22Rv1 (cell line): Measurements from ENCODE around the gene USP6NL.

Source experiments
- CTCF ChIP-seq: fragments of 450-650 bp; IDR thresholded peaks from 2 replicates; pipeline ENCODE4 v1.5.1; 2017; ENCODE audit warnings: mild to moderate bottlenecking
- ZFX ChIP-seq: fragments of 450-650 bp; IDR thresholded peaks from 2 replicates; pipeline ENCODE4 v1.6.1; 2017; ENCODE audit warnings: antibody characterized with exemption, borderline replicate concordance

- TF ChIP-seq CTCF (no peak), ZFX (no peak)
Measured at GRCh38 chr10:11597470-11597869, 14.0 kb downstream of the USP6NL start.
